ENCODE measurements around the gene ASCC3.

ASCC3 gene

DNA sequence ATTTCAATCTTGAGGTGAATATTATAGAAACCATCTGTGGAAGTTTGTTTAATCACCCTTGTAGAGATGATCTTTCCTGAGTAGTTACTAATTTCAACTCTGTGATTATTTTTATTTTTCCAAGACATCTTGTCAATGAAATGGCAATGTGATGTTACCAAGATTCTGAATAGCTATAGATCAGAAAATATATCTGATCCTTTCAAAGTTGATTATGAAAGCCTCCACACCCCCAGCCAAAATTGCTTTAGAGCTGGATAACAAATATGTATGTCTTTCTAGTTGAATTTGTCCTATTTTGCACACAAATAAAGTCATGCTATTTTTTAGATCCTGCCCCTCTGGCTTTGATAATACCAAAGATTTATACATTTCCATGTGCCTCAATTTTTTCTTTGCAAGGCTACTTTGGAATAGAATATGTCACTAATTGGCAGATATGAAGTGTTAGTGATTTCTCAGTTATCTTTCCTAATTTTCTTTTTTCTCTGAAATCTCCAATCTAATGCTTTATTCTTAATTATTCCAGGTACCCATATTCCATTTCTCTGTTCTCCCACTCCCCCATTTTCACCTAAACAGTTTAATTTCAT, 421.4 kb downstream of the ASCC3 start:
- H3K4me3 ChIP-seq (ENCODE audit: low read depth, low read length), result no peak overlapping the region
- no peaks in the 10 kb centered on the region for H3K79me2 ChIP-seq
- H2AFZ ChIP-seq, result no peak overlapping the region
- no peaks in the 10 kb centered on the region for H3K4me1 ChIP-seq
- H3K27me3 ChIP-seq (ENCODE audit: control insufficient read depth, insufficient read depth, low read length), result peaks cover 44% of the 10 kb centered on the region
- H3K9me3 ChIP-seq (ENCODE audit: control insufficient read depth, low read length), result no peaks in the 10 kb centered on the region
- H3K27ac ChIP-seq, result no peak overlapping the region
- TF ChIP-seq, protein P1, sequence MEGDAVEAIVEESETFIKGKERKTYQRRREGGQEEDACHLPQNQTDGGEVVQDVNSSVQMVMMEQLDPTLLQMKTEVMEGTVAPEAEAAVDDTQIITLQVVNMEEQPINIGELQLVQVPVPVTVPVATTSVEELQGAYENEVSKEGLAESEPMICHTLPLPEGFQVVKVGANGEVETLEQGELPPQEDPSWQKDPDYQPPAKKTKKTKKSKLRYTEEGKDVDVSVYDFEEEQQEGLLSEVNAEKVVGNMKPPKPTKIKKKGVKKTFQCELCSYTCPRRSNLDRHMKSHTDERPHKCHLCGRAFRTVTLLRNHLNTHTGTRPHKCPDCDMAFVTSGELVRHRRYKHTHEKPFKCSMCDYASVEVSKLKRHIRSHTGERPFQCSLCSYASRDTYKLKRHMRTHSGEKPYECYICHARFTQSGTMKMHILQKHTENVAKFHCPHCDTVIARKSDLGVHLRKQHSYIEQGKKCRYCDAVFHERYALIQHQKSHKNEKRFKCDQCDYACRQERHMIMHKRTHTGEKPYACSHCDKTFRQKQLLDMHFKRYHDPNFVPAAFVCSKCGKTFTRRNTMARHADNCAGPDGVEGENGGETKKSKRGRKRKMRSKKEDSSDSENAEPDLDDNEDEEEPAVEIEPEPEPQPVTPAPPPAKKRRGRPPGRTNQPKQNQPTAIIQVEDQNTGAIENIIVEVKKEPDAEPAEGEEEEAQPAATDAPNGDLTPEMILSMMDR (IDR thresholded peaks at IDR 0.05), result no peak
- no peak overlapping the region for H3K9ac ChIP-seq
- no peaks in the 10 kb centered on the region for H3K36me3 ChIP-seq (ENCODE audit: control insufficient read depth, insufficient read depth, low read length)
- no peak overlapping the region for H3K4me2 ChIP-seq (ENCODE audit: low read length)

DNA sequence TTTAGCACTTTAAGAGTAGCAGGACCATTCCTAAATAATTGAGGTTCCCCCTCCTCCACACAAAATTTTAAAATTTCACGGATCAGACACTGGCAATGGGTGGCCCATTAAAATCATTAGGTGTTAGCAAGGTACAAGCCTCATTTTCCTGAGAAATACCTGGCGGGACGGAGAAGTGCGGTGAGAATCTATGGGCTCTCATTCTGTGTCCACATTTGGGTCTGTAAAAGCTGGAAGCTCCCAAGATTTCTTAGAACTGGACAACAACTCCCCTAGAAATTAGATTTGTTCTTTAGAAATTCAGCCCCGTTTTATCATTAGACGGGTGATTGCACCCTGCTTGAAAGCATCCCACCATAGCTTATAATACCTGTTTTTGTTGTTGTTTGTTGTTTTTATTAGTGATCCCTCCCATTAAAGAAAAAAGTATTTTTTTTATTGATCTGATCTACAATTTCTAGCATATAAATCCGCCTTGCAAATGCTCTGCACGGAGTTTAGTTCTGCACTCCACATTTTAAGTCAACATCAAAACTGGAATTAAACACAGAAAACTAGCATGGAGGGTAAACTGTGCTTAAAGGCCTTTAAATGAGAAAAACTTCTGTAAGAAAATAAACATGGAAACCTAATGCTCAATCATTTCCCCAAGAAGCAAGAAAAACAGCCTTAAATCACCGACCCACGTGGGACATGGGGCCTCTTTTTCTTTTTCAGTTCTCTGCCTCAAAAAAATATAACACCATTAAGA, 422.1 kb downstream of the ASCC3 start:
- Histone ChIP-seq H3K27me3 (ENCODE audit: control insufficient read depth, insufficient read depth, low read length) (peaks cover 42% of the 10 kb centered on the region), H3K9me3 (ENCODE audit: control insufficient read depth, low read length) (no peaks in the 10 kb centered on the region), H3K4me1 (no peaks in the 10 kb centered on the region), H3K27ac (no peak overlapping the region), H3K4me3 (ENCODE audit: low read depth, low read length) (no peak overlapping the region), H3K9ac (no peak overlapping the region), H3K79me2 (no peaks in the 10 kb centered on the region), H3K4me2 (ENCODE audit: low read length) (no peak overlapping the region), H2AFZ (no peak overlapping the region), H3K36me3 (ENCODE audit: control insufficient read depth, insufficient read depth, low read length) (no peaks in the 10 kb centered on the region)
- TF ChIP-seq, protein P1 (IDR thresholded peaks at IDR 0.05), result no peak
